AG04450 (cell line): ENCODE data around the gene PITPNB. TPM values are rescaled to one million over a fixed set of nuclear protein-coding genes. Genes with fewer than 3 reads are reported as not detected.

ENCODE experiments used
- CTCF ChIA-PET: fragments of 300-600, 350-600 bp; formaldehyde crosslinking; extraction: SDS; loops from one replicate; lab custom pipeline; 2022; ENCODE audit warnings: antibody characterized with exemption, inconsistent platforms; lab: Charles Lee
- POLR2A ChIA-PET: fragments of 350-600 bp; formaldehyde crosslinking; extraction: SDS; loops from one replicate; lab custom pipeline; 2021; ENCODE audit warnings: antibody characterized with exemption, inconsistent platforms; lab: Yijun Ruan, JAX
- DNase-seq: peaks from one replicate; pipeline ENCODE4 v3.0.0-alpha.2; 2011; ENCODE audit warnings: low read depth, low spot score
- H3K27ac ChIP-seq: one replicate; pipeline ENCODE4 v1.5.1; 2012; ENCODE audit warnings: low read depth, low read length, control low read depth
- H3K27me3 ChIP-seq: one replicate; pipeline ENCODE4 v1.6.0; 2012; ENCODE audit warnings: low read length; ENCODE audit not compliant: control insufficient read depth, insufficient read depth
- H3K4me3 ChIP-seq: 2 replicates; pipeline ENCODE4 v1.5.1; 2011; ENCODE audit warnings: mild to moderate bottlenecking, low read depth, low read length, control low read depth
- H3K9me3 ChIP-seq: 2 replicates; pipeline ENCODE4 v1.5.1; 2012; ENCODE audit warnings: low read length; ENCODE audit not compliant: control insufficient read depth, insufficient read depth
- polyA plus RNA-seq: library from polyadenylated mRNA; depleted of rRNA; stranded (reverse); fragments of >200 nt; gene quantifications from 2 replicates; pipeline ENCODE4 v1.2.3, GENCODE V29; 2011
- TF ChIP-seq, protein P1 (sequence below): IDR thresholded peaks from 2 replicates; pipeline ENCODE4 v1.5.1; 2011; ENCODE audit warnings: low read depth, low read length, control low read depth, inconsistent platforms

PITPNB gene
- polyA plus RNA-seq, 1 experiment: 119 TPM

DNA sequence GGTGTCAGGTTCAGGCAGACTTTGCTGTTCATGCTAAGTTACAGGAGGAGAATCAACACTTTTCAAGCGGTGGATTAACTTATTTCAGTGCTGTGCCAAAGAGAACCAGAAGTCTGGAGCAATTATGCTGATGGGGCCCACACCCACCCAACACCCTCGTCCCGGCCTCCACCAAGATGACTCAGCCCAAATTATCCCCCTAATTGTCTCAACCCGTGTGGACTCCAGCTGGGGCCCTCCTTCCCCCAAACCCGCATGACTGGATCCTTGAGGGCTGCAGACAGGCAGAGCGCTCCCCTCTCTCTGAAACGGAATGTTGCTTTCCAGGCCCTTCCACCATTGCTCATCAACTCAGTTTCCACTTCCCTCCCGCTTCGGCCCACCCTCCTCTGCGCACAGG is 82.9 kb downstream of the PITPNB start:
- no peak overlapping the region for H3K27ac ChIP-seq
- TF ChIP-seq, protein P1, sequence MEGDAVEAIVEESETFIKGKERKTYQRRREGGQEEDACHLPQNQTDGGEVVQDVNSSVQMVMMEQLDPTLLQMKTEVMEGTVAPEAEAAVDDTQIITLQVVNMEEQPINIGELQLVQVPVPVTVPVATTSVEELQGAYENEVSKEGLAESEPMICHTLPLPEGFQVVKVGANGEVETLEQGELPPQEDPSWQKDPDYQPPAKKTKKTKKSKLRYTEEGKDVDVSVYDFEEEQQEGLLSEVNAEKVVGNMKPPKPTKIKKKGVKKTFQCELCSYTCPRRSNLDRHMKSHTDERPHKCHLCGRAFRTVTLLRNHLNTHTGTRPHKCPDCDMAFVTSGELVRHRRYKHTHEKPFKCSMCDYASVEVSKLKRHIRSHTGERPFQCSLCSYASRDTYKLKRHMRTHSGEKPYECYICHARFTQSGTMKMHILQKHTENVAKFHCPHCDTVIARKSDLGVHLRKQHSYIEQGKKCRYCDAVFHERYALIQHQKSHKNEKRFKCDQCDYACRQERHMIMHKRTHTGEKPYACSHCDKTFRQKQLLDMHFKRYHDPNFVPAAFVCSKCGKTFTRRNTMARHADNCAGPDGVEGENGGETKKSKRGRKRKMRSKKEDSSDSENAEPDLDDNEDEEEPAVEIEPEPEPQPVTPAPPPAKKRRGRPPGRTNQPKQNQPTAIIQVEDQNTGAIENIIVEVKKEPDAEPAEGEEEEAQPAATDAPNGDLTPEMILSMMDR: no peak
- CTCF ChIA-PET: no interaction called here
- H3K9me3 ChIP-seq: peaks cover 13% of the 10 kb centered on the region
- no peaks in the 10 kb centered on the region for H3K27me3 ChIP-seq
- no peak overlapping the region for H3K4me3 ChIP-seq
- no peak for DNase-seq
- POLR2A ChIA-PET: interaction anchor here (1.3 kb wide), 1 partner anchor 47 kb away, joined by 3 read pairs; no protein-coding TSS in a partner anchor

DNA sequence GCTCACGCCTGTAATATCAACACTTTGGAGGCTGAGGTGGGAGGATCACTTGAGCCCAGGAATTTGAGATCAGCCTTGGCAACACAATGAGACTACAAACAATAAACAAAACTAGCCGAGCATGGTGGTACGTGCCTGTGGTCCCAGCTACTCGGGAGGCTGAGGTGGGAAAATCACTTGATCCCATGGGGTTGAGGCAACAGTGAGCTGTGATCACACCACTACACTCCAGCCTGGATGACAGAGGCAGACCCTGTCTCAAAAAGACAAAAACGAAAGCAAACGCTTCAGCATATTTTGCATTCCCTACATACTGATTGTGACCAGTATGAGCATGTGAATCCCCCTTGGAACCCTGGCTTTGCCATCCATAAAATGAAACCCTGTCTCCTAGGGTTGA is 83.6 kb downstream of the PITPNB start:
- ChIA-PET CTCF (no interaction called here), POLR2A (interaction anchor here (0.6 kb wide), 1 partner anchor 84 kb away, joined by 4 read pairs; the partner anchor contains the start of gene PITPNB)
- Histone ChIP-seq H3K9me3 (peaks cover 13% of the 10 kb centered on the region), H3K27ac (no peak overlapping the region), H3K4me3 (no peak overlapping the region), H3K27me3 (no peaks in the 10 kb centered on the region)
- no peak for DNase-seq
- TF ChIP-seq, protein P1: no peak

DNA sequence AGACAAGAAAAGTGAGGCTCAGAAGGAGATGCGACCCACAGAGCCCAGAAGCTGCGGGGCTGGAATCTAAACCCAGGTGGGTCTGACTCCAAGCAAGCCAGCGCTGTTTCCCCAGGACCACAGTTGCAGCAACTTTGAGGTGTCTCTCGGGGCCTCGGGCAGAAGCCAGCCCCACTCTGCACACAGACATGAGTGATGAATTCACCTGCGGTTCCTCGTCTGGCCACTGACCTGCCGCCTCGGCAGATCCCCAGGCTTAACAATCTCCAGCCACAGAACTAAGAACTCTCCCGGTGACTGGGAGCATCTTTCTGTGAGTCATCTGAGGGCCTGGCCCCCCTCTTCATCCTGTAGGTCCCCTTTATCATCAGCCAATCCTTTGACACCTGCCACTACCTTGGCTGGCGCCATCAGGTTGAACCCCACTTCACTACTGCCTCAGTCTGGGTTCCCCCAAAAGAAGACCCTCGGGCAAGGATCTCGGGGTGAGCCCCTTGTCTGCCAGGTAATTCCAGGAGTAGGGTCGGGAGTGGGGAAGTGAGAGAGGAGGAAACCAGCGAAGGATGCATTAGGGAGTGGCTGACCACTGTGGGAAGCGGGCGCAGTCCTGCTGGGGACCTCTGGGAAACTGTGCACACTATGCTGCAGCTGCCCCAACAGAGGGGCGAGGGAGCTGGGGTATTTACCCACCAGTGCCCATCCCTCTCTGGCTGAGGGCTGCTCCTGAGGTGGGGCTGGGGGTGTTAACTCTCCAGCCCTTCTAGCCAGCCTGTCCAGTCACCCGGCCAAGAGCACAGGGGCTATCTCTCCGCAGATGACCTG is 84.5 kb downstream of the PITPNB start:
- DNase-seq: no peak
- ChIA-PET POLR2A (interaction anchor here (0.6 kb wide), 1 partner anchor 85 kb away, joined by 4 read pairs; the partner anchor contains the start of gene PITPNB), CTCF (no interaction called here)
- no peaks in the 10 kb centered on the region for H3K27me3 ChIP-seq
- no peak overlapping the region for H3K4me3 ChIP-seq
- peaks cover 13% of the 10 kb centered on the region for H3K9me3 ChIP-seq
- TF ChIP-seq, protein P1: no peak
- no peak overlapping the region for H3K27ac ChIP-seq

DNA sequence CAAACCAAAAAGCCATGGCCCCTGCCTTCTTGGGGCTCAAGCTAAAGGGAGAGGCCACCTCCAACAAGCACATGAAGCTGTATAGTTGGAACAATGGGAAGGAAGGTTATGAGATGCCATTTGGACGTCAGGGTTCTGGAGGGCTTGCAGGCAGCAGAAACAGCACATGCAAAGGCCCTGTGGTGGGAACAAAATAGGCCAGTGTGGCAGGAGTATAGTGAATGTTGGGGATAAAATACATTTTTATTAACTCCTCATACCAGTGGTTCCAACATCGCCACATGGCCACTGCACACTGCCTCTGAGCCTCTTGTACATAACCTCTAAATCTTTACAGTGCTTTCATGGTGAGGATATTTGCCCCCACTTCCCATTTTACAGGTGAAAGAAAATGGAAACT is 85.3 kb downstream of the PITPNB start:
- CTCF ChIA-PET: no interaction called here
- DNase-seq: no peak
- POLR2A ChIA-PET: no interaction called here
- Histone ChIP-seq H3K9me3 (peaks cover 13% of the 10 kb centered on the region), H3K27me3 (no peaks in the 10 kb centered on the region), H3K27ac (no peak overlapping the region), H3K4me3 (no peak overlapping the region)
- TF ChIP-seq, protein P1: no peak

DNA sequence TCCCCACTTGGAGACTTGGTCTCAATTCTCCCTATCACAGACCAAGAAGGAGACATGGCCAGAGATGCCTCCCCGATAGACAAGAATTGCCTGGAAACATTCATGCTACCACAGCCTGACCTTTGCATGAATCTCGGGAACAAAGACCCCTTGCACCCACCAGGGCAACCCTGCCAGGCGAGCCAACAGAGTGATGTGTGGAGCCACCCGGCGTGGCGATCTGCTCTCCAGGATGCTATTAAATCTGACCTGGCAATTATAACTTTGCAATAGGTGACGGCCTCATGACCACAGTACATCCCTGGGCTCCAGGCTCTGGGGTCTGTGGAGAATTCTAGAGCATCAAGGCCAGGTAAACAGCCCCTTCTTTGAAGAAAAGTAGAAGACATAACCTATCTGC is 86.5 kb downstream of the PITPNB start:
- TF ChIP-seq, protein P1: no peak
- Histone ChIP-seq H3K4me3 (no peak overlapping the region), H3K27me3 (no peaks in the 10 kb centered on the region), H3K9me3 (peaks cover 12% of the 10 kb centered on the region), H3K27ac (no peak overlapping the region)
- CTCF ChIA-PET: no interaction called here
- POLR2A ChIA-PET: no interaction called here
- DNase-seq: no peak
